Right lobe of liver (tissue), 4 donors: ENCODE measurements around the gene PGAM5.

Experiments used
- CTCF ChIP-seq, 4 donors: fragments of 200-600 bp in 3 of 4; fragments of 450-650 bp in 1 of 4; IDR thresholded peaks; one replicate each; pipeline versions ENCODE4 v1.5.1 to v1.8.0; 2016 to 2022; ENCODE audit warnings: antibody characterized with exemption in 4 of 4, mild to moderate bottlenecking in 2 of 4
- POLR2A ChIP-seq: fragments of 450-650 bp; IDR thresholded peaks from one replicate; pipeline ENCODE4 v1.6.1; 2017; ENCODE audit warnings: antibody characterized with exemption, mild to moderate bottlenecking
- donor health status: DM: no; HTN: no; CAD: no.
- donor health status: DM: no; HTN: no; CAD: no.
- donor health status: DM: no; HTN: yes; CAD: no.

DNA sequence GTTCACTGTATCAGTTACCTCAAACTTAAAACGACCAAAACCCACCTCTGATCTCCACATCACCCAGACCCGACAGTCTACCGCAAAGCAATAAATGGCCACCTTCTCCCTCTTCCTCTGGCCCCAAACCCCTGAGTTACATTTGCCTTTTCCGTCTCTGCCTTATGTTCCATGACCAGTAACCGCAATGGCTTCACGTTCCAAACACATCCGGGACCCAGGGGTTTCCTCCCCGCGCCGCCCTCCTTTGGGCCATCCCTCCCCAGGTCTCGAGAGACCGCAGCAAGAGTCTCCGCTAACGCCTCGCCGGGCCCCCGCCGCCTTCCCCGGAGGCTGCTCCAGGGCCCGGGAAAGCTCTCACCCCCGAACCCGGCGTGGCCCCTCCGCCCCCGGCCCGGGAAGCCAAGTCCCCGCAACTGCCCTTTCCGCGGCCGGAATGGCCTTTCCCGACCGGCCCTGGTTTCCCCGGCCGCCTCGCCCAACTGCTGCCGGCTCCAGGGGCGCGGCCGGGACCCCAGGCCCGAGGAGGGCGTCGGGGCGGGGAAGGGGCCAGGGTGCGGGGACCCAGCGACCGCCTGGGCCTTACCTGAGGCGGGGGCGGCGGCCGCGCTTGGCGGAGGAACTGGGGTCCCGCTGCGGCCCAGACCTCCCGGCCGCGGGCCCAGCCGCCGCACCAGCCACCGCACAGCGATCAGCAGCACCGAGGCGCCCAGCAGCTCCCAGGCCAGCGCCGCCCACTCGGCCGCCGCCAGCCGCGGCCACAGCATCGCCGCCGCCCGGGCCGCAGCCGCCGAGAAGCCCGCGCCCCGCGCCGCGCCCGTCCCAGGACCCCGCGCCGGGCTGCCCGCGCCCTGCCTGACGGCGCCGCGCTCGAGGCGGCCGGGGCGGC, 50.6 kb downstream of the PGAM5 start, which contains the start of gene ANKLE2:
- TF ChIP-seq CTCF (IDR thresholded peaks at IDR 0.05) (no peak), POLR2A (no peak)
